ENCODE results near the gene YWHAE.

- TF ChIP-seq POLR2A (IDR thresholded peaks at IDR 0.05) (no peak), CTCF (IDR thresholded peaks at IDR 0.05) (no peak)
Measured at GRCh38 chr17:1435326-1435725, 35.3 kb upstream of the YWHAE start.

Measured in right lobe of liver (tissue), 4 donors.